HepG2 (cell line): ENCODE results near the gene GATA5. TPM values are rescaled to one million over a fixed set of nuclear protein-coding genes. Genes with fewer than 3 reads are reported as not detected.

Experiments used
- DMTF1 ChIP-seq: sonication (generic); formaldehyde crosslinking; IDR thresholded peaks from 2 replicates; pipeline ENCODE4 v1.4.0; 2020; ENCODE audit warnings: mild to moderate bottlenecking, missing genetic modification reagents
- FOXK2 ChIP-seq: fragments of 450-650 bp; IDR thresholded peaks from 2 replicates; pipeline ENCODE4 v1.6.1; 2016
- KLF16 ChIP-seq, 2 experiments: sonication (generic) in 1 of 2; formaldehyde crosslinking in 1 of 2; IDR thresholded peaks; 2 replicates each; pipeline versions ENCODE4 v1.6.1 to v1.8.0; 2016 to 2023; ENCODE audit warnings: missing genetic modification reagents in 2 of 2, missing compliant biosample characterization in 1 of 2
- TMF1 ChIP-seq: sonication (generic); formaldehyde crosslinking; IDR thresholded peaks from 2 replicates; pipeline ENCODE4 v1.8.1; 2022; ENCODE audit warnings: low read depth, missing genetic modification reagents
- TRAFD1 ChIP-seq: sonication (generic); formaldehyde crosslinking; IDR thresholded peaks from 2 replicates; pipeline ENCODE4 v1.5.1; 2020; ENCODE audit warnings: missing genetic modification reagents, mild to moderate bottlenecking, borderline replicate concordance
- ZMYM3 ChIP-seq: sonication (generic); formaldehyde crosslinking; IDR thresholded peaks from 2 replicates; pipeline ENCODE4 v1.5.1; 2020; ENCODE audit warnings: mild to moderate bottlenecking, missing genetic modification reagents
- ZNF740 ChIP-seq: sonication (generic); formaldehyde crosslinking; IDR thresholded peaks from 2 replicates; pipeline ENCODE4 v1.4.0; 2020; ENCODE audit warnings: missing genetic modification reagents
- ZNF800 ChIP-seq: sonication (generic); formaldehyde crosslinking; IDR thresholded peaks from 2 replicates; pipeline ENCODE4 v1.4.0; 2020; ENCODE audit warnings: missing genetic modification reagents
- polyA plus RNA-seq, 8 experiments: library from polyadenylated mRNA; depleted of rRNA in 3 of 8; stranded (reverse) in 7 of 8; unstranded in 1 of 8; fragments of >200 nt; fragmentation: Illumina TruSeq in 4 of 8; extraction: Trizol in 4 of 8; gene quantifications; 2 replicates each; pipeline versions ENCODE4 v1.2.1 to v1.2.3, GENCODE V29; 2011 to 2016; ENCODE audit warnings: low read depth in 4 of 8, missing spikeins in 1 of 8, mixed read lengths in 1 of 8; ENCODE audit not compliant: insufficient read depth in 1 of 8
- total RNA-seq, 5 experiments: library from RNA; depleted of rRNA; stranded (reverse); fragments of >200 nt; fragmentation: Illumina TruSeq; extraction: Trizol; gene quantifications; 2 replicates each; pipeline ENCODE4 v1.2.3, GENCODE V29; 2016; ENCODE audit warnings: low read depth in 1 of 5
- TF ChIP-seq, protein P1 (sequence below): sonication (generic); formaldehyde crosslinking; IDR thresholded peaks from 2 replicates; pipeline ENCODE4 v1.5.0; 2020; ENCODE audit warnings: mild to moderate bottlenecking, missing genetic modification reagents, moderate library complexity
- TF ChIP-seq, protein P2 (sequence below): sonication (generic); formaldehyde crosslinking; IDR thresholded peaks from 2 replicates; pipeline ENCODE4 v1.4.0; 2020; ENCODE audit warnings: mild to moderate bottlenecking, missing genetic modification reagents
- TF ChIP-seq, protein P3 (sequence below): sonication (generic); formaldehyde crosslinking; IDR thresholded peaks from 2 replicates; pipeline ENCODE4 v1.5.1; 2020; ENCODE audit warnings: mild to moderate bottlenecking, missing genetic modification reagents, moderate library complexity

The GATA5 gene
- total and polyA plus RNA-seq, 2 of the 13 experiments (the other 11 are each of a cell fraction or from before 2014, with no cell fraction given), result 0.12 to 0.20 TPM

GRCh38 chr20:62477669-62478455 lies 2.1 kb upstream of the GATA5 start (continued):
- TF ChIP-seq, protein P1, sequence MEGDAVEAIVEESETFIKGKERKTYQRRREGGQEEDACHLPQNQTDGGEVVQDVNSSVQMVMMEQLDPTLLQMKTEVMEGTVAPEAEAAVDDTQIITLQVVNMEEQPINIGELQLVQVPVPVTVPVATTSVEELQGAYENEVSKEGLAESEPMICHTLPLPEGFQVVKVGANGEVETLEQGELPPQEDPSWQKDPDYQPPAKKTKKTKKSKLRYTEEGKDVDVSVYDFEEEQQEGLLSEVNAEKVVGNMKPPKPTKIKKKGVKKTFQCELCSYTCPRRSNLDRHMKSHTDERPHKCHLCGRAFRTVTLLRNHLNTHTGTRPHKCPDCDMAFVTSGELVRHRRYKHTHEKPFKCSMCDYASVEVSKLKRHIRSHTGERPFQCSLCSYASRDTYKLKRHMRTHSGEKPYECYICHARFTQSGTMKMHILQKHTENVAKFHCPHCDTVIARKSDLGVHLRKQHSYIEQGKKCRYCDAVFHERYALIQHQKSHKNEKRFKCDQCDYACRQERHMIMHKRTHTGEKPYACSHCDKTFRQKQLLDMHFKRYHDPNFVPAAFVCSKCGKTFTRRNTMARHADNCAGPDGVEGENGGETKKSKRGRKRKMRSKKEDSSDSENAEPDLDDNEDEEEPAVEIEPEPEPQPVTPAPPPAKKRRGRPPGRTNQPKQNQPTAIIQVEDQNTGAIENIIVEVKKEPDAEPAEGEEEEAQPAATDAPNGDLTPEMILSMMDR (CRISPR knock-in tag), result peak; percentile 67
- TF ChIP-seq TMF1, result no peak
- TF ChIP-seq ZMYM3 (CRISPR knock-in tag), result no peak
- TF ChIP-seq ZNF800 (CRISPR knock-in tag), result peak; percentile 91
- TF ChIP-seq TRAFD1 (CRISPR knock-in tag), result no peak
- TF ChIP-seq, protein P2, sequence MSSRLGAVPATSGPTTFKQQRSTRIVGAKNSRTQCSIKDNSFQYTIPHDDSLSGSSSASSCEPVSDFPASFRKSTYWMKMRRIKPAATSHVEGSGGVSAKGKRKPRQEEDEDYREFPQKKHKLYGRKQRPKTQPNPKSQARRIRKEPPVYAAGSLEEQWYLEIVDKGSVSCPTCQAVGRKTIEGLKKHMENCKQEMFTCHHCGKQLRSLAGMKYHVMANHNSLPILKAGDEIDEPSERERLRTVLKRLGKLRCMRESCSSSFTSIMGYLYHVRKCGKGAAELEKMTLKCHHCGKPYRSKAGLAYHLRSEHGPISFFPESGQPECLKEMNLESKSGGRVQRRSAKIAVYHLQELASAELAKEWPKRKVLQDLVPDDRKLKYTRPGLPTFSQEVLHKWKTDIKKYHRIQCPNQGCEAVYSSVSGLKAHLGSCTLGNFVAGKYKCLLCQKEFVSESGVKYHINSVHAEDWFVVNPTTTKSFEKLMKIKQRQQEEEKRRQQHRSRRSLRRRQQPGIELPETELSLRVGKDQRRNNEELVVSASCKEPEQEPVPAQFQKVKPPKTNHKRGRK (CRISPR knock-in tag), result peak; percentile 84; the same call in 1 of the 2 replicates
- no peak for TF ChIP-seq ZNF740 (CRISPR knock-in tag)
- no peak for TF ChIP-seq DMTF1 (CRISPR knock-in tag)
- TF ChIP-seq, protein P3, sequence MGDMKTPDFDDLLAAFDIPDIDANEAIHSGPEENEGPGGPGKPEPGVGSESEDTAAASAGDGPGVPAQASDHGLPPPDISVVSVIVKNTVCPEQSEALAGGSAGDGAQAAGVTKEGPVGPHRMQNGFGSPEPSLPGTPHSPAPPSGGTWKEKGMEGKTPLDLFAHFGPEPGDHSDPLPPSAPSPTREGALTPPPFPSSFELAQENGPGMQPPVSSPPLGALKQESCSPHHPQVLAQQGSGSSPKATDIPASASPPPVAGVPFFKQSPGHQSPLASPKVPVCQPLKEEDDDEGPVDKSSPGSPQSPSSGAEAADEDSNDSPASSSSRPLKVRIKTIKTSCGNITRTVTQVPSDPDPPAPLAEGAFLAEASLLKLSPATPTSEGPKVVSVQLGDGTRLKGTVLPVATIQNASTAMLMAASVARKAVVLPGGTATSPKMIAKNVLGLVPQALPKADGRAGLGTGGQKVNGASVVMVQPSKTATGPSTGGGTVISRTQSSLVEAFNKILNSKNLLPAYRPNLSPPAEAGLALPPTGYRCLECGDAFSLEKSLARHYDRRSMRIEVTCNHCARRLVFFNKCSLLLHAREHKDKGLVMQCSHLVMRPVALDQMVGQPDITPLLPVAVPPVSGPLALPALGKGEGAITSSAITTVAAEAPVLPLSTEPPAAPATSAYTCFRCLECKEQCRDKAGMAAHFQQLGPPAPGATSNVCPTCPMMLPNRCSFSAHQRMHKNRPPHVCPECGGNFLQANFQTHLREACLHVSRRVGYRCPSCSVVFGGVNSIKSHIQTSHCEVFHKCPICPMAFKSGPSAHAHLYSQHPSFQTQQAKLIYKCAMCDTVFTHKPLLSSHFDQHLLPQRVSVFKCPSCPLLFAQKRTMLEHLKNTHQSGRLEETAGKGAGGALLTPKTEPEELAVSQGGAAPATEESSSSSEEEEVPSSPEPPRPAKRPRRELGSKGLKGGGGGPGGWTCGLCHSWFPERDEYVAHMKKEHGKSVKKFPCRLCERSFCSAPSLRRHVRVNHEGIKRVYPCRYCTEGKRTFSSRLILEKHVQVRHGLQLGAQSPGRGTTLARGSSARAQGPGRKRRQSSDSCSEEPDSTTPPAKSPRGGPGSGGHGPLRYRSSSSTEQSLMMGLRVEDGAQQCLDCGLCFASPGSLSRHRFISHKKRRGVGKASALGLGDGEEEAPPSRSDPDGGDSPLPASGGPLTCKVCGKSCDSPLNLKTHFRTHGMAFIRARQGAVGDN (CRISPR knock-in tag), result no peak
- TF ChIP-seq KLF16 (CRISPR knock-in tag; IDR thresholded peaks at IDR 0.05), result no peak
- no peak for TF ChIP-seq FOXK2
